ENCODE measurements around the gene PON3. TPM values are rescaled to one million over a fixed set of nuclear protein-coding genes. Genes with fewer than 3 reads are reported as not detected.

The PON3 gene
- total RNA-seq, 1 experiment from 2014 or later, result not detected

GRCh38 chr7:95318501-95319100 lies 77.6 kb downstream of the PON3 start:
- no peaks in the 10 kb centered on the region for H3K9me3 ChIP-seq (ENCODE audit: low read length)
- ATAC-seq, result no peak

DNA sequence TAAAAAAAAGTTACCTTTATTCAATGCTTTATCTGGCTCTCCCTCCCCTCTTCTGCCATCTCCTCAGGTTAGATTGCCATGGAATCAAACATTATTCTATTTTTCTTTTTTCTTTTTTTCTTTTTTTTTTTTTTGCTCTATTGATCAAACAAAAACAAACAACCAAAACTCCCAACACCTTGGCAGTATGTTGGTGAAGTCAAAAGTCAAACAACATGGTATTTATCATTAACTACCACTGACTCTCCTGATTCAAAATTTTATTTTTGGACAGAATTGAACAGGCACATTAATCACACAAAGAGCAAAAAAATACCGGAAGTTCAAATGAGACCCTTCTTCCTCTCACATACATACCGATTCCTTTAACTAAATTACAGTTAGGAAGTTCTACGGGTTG lies 78.2 kb downstream of the PON3 start:
- Histone ChIP-seq H3K9ac (ENCODE audit: low read length) (no peak overlapping the region), H3K4me1 (ENCODE audit: insufficient read depth, low read length) (no peaks in the 10 kb centered on the region), H3K9me2 (replicated peaks; ENCODE audit: low read length) (no peaks in the 10 kb centered on the region), H2AFZ (ENCODE audit: low read length) (no peak overlapping the region), H3K36me3 (ENCODE audit: low read depth, low read length) (no peaks in the 10 kb centered on the region), H4K20me1 (ENCODE audit: low read length) (no peaks in the 10 kb centered on the region), H3K79me2 (ENCODE audit: low read length) (no peaks in the 10 kb centered on the region), H3K4me2 (ENCODE audit: low read length) (no peak overlapping the region), H3K4me3 (ENCODE audit: low read length) (no peak overlapping the region), H3K9me3 (ENCODE audit: low read length) (no peaks in the 10 kb centered on the region), H3K27ac (ENCODE audit: low read length) (no peak overlapping the region), H3F3A (ENCODE audit: low read length, unreplicated experiment) (no peaks in the 10 kb centered on the region), H3K27me3 (ENCODE audit: low read length) (no peaks in the 10 kb centered on the region)
- no TSS peak for BruUV-seq (replicated peaks)
- POLR2A ChIA-PET (ENCODE audit: unreplicated experiment), result interaction anchor here (0.6 kb wide), 1 partner anchor 109 kb away, joined by 13 read pairs; no protein-coding TSS in a partner anchor
- CTCF ChIA-PET, result no interaction called here
- ATAC-seq (no peak), DNase-seq (no peak)
- intact Hi-C loops (cut with micrococcal nuclease), result no loop called here
- TF ChIP-seq CTCF (conservative IDR thresholded peaks at IDR 0.05; ENCODE audit: low read depth, low read length) (no peak), EZH2phosphoT487 (IDR thresholded peaks at IDR 0.05; ENCODE audit: borderline replicate concordance, low read length) (no peak), EZH2 (IDR thresholded peaks at IDR 0.05; ENCODE audit: low read length, unreplicated experiment) (no peak)

More at GRCh38 chr7:95318501-95319100, 77.6 kb downstream of the PON3 start:
- no peaks in the 10 kb centered on the region for H3K79me2 ChIP-seq (ENCODE audit: low read length)
- no peaks in the 10 kb centered on the region for H3K9me2 ChIP-seq (replicated peaks; ENCODE audit: low read length)
- H3F3A ChIP-seq (ENCODE audit: low read length, unreplicated experiment), result no peaks in the 10 kb centered on the region
- H3K36me3 ChIP-seq (ENCODE audit: low read depth, low read length), result no peaks in the 10 kb centered on the region
- intact Hi-C loops (cut with micrococcal nuclease), result no loop called here
- no peak overlapping the region for H3K4me2 ChIP-seq (ENCODE audit: low read length)
- TF ChIP-seq EZH2 (IDR thresholded peaks at IDR 0.05; ENCODE audit: low read length, unreplicated experiment), result no peak
- no peak for TF ChIP-seq EZH2phosphoT487 (IDR thresholded peaks at IDR 0.05; ENCODE audit: borderline replicate concordance, low read length)
- TF ChIP-seq CTCF (conservative IDR thresholded peaks at IDR 0.05; ENCODE audit: low read depth, low read length), result no peak
- no peaks in the 10 kb centered on the region for H3K27me3 ChIP-seq (ENCODE audit: low read length)
- H2AFZ ChIP-seq (ENCODE audit: low read length), result no peak overlapping the region
- no peak overlapping the region for H3K27ac ChIP-seq (ENCODE audit: low read length)
- no peaks in the 10 kb centered on the region; the same call in 1 of the 2 replicates for H3K4me1 ChIP-seq (ENCODE audit: insufficient read depth, low read length)
- ChIA-PET CTCF (no interaction called here), POLR2A (ENCODE audit: unreplicated experiment) (no interaction called here)
- H3K4me3 ChIP-seq (ENCODE audit: low read length), result no peak overlapping the region
- H3K9ac ChIP-seq (ENCODE audit: low read length), result no peak overlapping the region
- DNase-seq, result no peak
- no peaks in the 10 kb centered on the region for H4K20me1 ChIP-seq (ENCODE audit: low read length)
- no TSS peak for BruUV-seq (replicated peaks)

- no peak for ATAC-seq
- Histone ChIP-seq H3K27ac (ENCODE audit: low read length) (no peak overlapping the region), H3K27me3 (ENCODE audit: low read length) (no peaks in the 10 kb centered on the region), H3K79me2 (ENCODE audit: low read length) (no peaks in the 10 kb centered on the region), H3K4me2 (ENCODE audit: low read length) (no peak overlapping the region), H3K4me3 (ENCODE audit: low read length) (no peak overlapping the region), H3K4me1 (ENCODE audit: insufficient read depth, low read length) (no peaks in the 10 kb centered on the region), H3K9ac (ENCODE audit: low read length) (no peak overlapping the region), H3K36me3 (ENCODE audit: low read depth, low read length) (no peaks in the 10 kb centered on the region), H3K9me3 (ENCODE audit: low read length) (no peaks in the 10 kb centered on the region), H3K9me2 (replicated peaks; ENCODE audit: low read length) (no peaks in the 10 kb centered on the region), H2AFZ (ENCODE audit: low read length) (no peak overlapping the region), H4K20me1 (ENCODE audit: low read length) (no peaks in the 10 kb centered on the region), H3F3A (ENCODE audit: low read length, unreplicated experiment) (no peaks in the 10 kb centered on the region)
- ChIA-PET CTCF (no interaction called here), POLR2A (ENCODE audit: unreplicated experiment) (interaction anchor here (0.6 kb wide), 1 partner anchor 110 kb away, joined by 13 read pairs; no protein-coding TSS in a partner anchor)
- TF ChIP-seq EZH2 (IDR thresholded peaks at IDR 0.05; ENCODE audit: low read length, unreplicated experiment) (no peak), EZH2phosphoT487 (IDR thresholded peaks at IDR 0.05; ENCODE audit: borderline replicate concordance, low read length) (no peak), CTCF (conservative IDR thresholded peaks at IDR 0.05; ENCODE audit: low read depth, low read length) (no peak)
- BruUV-seq (replicated peaks), result no TSS peak
- intact Hi-C loops (cut with micrococcal nuclease), result no loop called here
- no peak for DNase-seq
These were observed 78.6 kb downstream of the PON3 start for GRCh38 chr7:95317546-95317945.
